IMR-90 (cell line): ENCODE results near the gene TMEM179. TPM values are rescaled to one million over a fixed set of nuclear protein-coding genes. Genes with fewer than 3 reads are reported as not detected.

Experiments
- ATAC-seq: fragments of 200-7000 bp; cut with Tn5 transposase; 2 replicates; pipeline ENCODE4 v1.9.1; 2020; ENCODE audit warnings: low read depth, mild to moderate bottlenecking, moderate library complexity
- BruUV-seq: library from RNA; stranded (reverse); fragments of 400-500 nt; replicated peaks from 2 replicates; lab custom pipeline; 2021; lab: Mats Ljungman, UMichigan
- CTCF ChIA-PET: fragments of 300-600 bp; formaldehyde crosslinking; extraction: SDS; loops from one replicate; lab custom pipeline; 2021; ENCODE audit warnings: antibody characterized with exemption; lab: Yijun Ruan, JAX
- POLR2A ChIA-PET: fragments of 300-600 bp; sonication (Branson Sonifier 250); formaldehyde crosslinking; loops from one replicate; lab custom pipeline; 2022; ENCODE audit warnings: antibody characterized with exemption; ENCODE audit not compliant: unreplicated experiment; lab: Charles Lee
- DNase-seq: peaks from one replicate; pipeline ENCODE4 v3.0.0; 2013
- H2AFZ ChIP-seq: replicated peaks from 2 replicates; pipeline ENCODE3; 2013; ENCODE audit warnings: low read length, mild to moderate bottlenecking; ENCODE audit not compliant: poor library complexity
- H2AK5ac ChIP-seq: 2 replicates; pipeline ENCODE4 v1.6.1; 2013; ENCODE audit warnings: low read depth, low read length, inconsistent platforms
- H2AK9ac ChIP-seq: replicated peaks from 2 replicates; pipeline ENCODE3; 2013; ENCODE audit warnings: mild to moderate bottlenecking, low read depth, low read length, moderate library complexity; ENCODE audit not compliant: poor library complexity
- H2BK120ac ChIP-seq: 2 replicates; pipeline ENCODE4 v1.6.1; 2013; ENCODE audit warnings: low read depth, low read length, inconsistent platforms
- H2BK15ac ChIP-seq: 3 replicates; pipeline ENCODE4 v1.6.1; 2013; ENCODE audit warnings: low read depth, low read length, inconsistent platforms
- H2BK20ac ChIP-seq: 2 replicates; pipeline ENCODE4 v1.6.1; 2013; ENCODE audit warnings: low read depth, mild to moderate bottlenecking, inconsistent platforms, low read length, moderate library complexity
- H2BK5ac ChIP-seq: 2 replicates; pipeline ENCODE4 v1.6.1; 2013; ENCODE audit warnings: mild to moderate bottlenecking, low read depth, low read length, inconsistent platforms; ENCODE audit not compliant: poor library complexity, severe bottlenecking
- H3K14ac ChIP-seq: replicated peaks from 2 replicates; pipeline ENCODE4 v1.6.1; 2013; ENCODE audit warnings: low read depth, low read length, inconsistent platforms
- H3K18ac ChIP-seq: 2 replicates; pipeline ENCODE4 v1.6.1; 2013; ENCODE audit warnings: low read depth, low read length, control low read depth
- H3K23ac ChIP-seq: 2 replicates; pipeline ENCODE4 v1.6.1; 2013; ENCODE audit warnings: low read depth, low read length, inconsistent platforms
- H3K27ac ChIP-seq: 2 replicates; pipeline ENCODE4 v1.5.1; 2013; ENCODE audit warnings: mild to moderate bottlenecking, control low read depth, low read length; ENCODE audit not compliant: insufficient read depth
- H3K27me3 ChIP-seq: 2 replicates; pipeline ENCODE4 v1.6.1; 2013; ENCODE audit warnings: low read length; ENCODE audit not compliant: control insufficient read depth, insufficient read depth
- H3K36me3 ChIP-seq: 2 replicates; pipeline ENCODE4 v1.6.1; 2013; ENCODE audit warnings: low read length, mixed read lengths; ENCODE audit not compliant: control insufficient read depth, insufficient read depth
- H3K4ac ChIP-seq: 2 replicates; pipeline ENCODE4 v1.6.1; 2013; ENCODE audit warnings: low read depth, low read length, inconsistent platforms
- H3K4me1 ChIP-seq: 2 replicates; pipeline ENCODE4 v1.6.1; 2013; ENCODE audit warnings: low read length, mixed read lengths; ENCODE audit not compliant: control insufficient read depth, insufficient read depth
- H3K4me2 ChIP-seq: 2 replicates; pipeline ENCODE4 v1.6.1; 2013; ENCODE audit warnings: low read depth, mild to moderate bottlenecking, control low read depth, low read length, moderate library complexity
- H3K4me3 ChIP-seq: 2 replicates; pipeline ENCODE4 v1.5.1; 2013; ENCODE audit warnings: low read depth, mild to moderate bottlenecking, control low read depth, low read length, moderate library complexity; ENCODE audit not compliant: insufficient read depth
- H3K56ac ChIP-seq: 2 replicates; pipeline ENCODE4 v1.6.1; 2013; ENCODE audit warnings: low read length, inconsistent platforms; ENCODE audit not compliant: insufficient read depth; ENCODE audit errors: extremely low read depth
- H3K79me1 ChIP-seq, 2 experiments: 2 replicates each; pipeline ENCODE4 v1.6.1; 2013; ENCODE audit warnings: low read length in 2 of 2, inconsistent platforms in 1 of 2, low read depth in 1 of 2
- H3K9ac ChIP-seq: 2 replicates; pipeline ENCODE4 v1.6.1; 2013; ENCODE audit warnings: low read depth, low read length, control low read depth
- H3K9me1 ChIP-seq: 2 replicates; pipeline ENCODE4 v1.6.1; 2013; ENCODE audit warnings: low read length, inconsistent platforms; ENCODE audit not compliant: insufficient read depth
- H3K9me3 ChIP-seq: 2 replicates; pipeline ENCODE4 v1.6.1; 2013; ENCODE audit warnings: low read length; ENCODE audit not compliant: control insufficient read depth, insufficient read depth
- H4K20me1 ChIP-seq: 2 replicates; pipeline ENCODE4 v1.6.1; 2013; ENCODE audit warnings: low read length, inconsistent platforms; ENCODE audit not compliant: insufficient read depth
- H4K5ac ChIP-seq: 2 replicates; pipeline ENCODE4 v1.6.1; 2013; ENCODE audit warnings: mild to moderate bottlenecking, low read depth, low read length, control low read depth
- H4K8ac ChIP-seq, 2 experiments: 2 replicates each; pipeline ENCODE4 v1.6.1; 2013; ENCODE audit warnings: low read depth in 2 of 2, low read length in 2 of 2, control low read depth in 1 of 2, inconsistent platforms in 1 of 2
- H4K91ac ChIP-seq: 2 replicates; pipeline ENCODE4 v1.6.1; 2013; ENCODE audit warnings: low read depth, low read length, inconsistent platforms; ENCODE audit not compliant: insufficient read depth
- BHLHE40 ChIP-seq: fragments of 150-350 bp; IDR thresholded peaks from 2 replicates; pipeline ENCODE4 v1.6.1; 2016; ENCODE audit warnings: mild to moderate bottlenecking, low read depth, low read length
- CEBPB ChIP-seq: IDR thresholded peaks from 2 replicates; pipeline ENCODE4 v1.6.1; 2012; ENCODE audit warnings: low read depth, low read length, improper control_type of control experiment
- CHD1 ChIP-seq: IDR thresholded peaks from 2 replicates; pipeline ENCODE4 v1.6.1; 2012; ENCODE audit warnings: low read depth, low read length, improper control_type of control experiment
- FOS ChIP-seq: fragments of 150-350 bp; IDR thresholded peaks from 2 replicates; pipeline ENCODE4 v1.6.1; 2016; ENCODE audit warnings: low read depth, low read length
- MAFK ChIP-seq: IDR thresholded peaks from 2 replicates; pipeline ENCODE4 v1.6.1; 2012; ENCODE audit warnings: low read depth, low read length, improper control_type of control experiment
- MAZ ChIP-seq: IDR thresholded peaks from 2 replicates; pipeline ENCODE4 v1.6.1; 2012; ENCODE audit warnings: low read depth, mild to moderate bottlenecking, low read length, improper control_type of control experiment, moderate library complexity, borderline replicate concordance
- MXI1 ChIP-seq: IDR thresholded peaks from 2 replicates; pipeline ENCODE4 v1.6.1; 2012; ENCODE audit warnings: low read depth, mild to moderate bottlenecking, low read length, moderate library complexity, borderline replicate concordance
- NFE2L2 ChIP-seq: fragments of 150-350 bp; IDR thresholded peaks from 2 replicates; pipeline ENCODE4 v1.6.1; 2016; ENCODE audit warnings: low read depth, mild to moderate bottlenecking, low read length
- POLR2A ChIP-seq: IDR thresholded peaks from 2 replicates; pipeline ENCODE4 v1.6.1; 2012; ENCODE audit warnings: mild to moderate bottlenecking, low read depth, low read length
- RAD21 ChIP-seq: IDR thresholded peaks from 2 replicates; pipeline ENCODE4 v1.6.1; 2012; ENCODE audit warnings: low read length, improper control_type of control experiment
- RCOR1 ChIP-seq: IDR thresholded peaks from 2 replicates; pipeline ENCODE4 v1.6.1; 2012; ENCODE audit warnings: mild to moderate bottlenecking, low read length, improper control_type of control experiment; ENCODE audit not compliant: insufficient replicate concordance
- RFX5 ChIP-seq: IDR thresholded peaks from 2 replicates; pipeline ENCODE4 v1.8.0; 2012; ENCODE audit warnings: low read depth, mild to moderate bottlenecking, low read length, moderate library complexity
- SMC3 ChIP-seq: fragments of 150-350 bp; IDR thresholded peaks from 2 replicates; pipeline ENCODE4 v1.6.1; 2016; ENCODE audit warnings: low read depth, mild to moderate bottlenecking, antibody characterized with exemption, low read length, moderate library complexity
- WGBS, 2 experiments: methylation state at CpG; one replicate each; pipeline versions ENCODE4 v1.1.5 to v1.1.7; 2013; ENCODE audit warnings: missing lambda C conversion rate in 2 of 2; ENCODE audit not compliant: insufficient read length in 1 of 2; ENCODE audit errors: extremely low coverage in 2 of 2; 5-methylcytosine and 5-hydroxymethylcytosine counted together
- dilution Hi-C: fragments of 300-500 bp; cut with HindIII; formaldehyde crosslinking; loops from one replicate; pipeline ENCODE4 v1.14.3; 2018; ENCODE audit warnings: low sequenced_read_pairs; ENCODE audit not compliant: unreplicated experiment
- in situ Hi-C: fragments of 300-500 bp; cut with MboI; formaldehyde crosslinking; loops from 3 replicates; pipeline ENCODE4 v1.14.3; 2019; ENCODE audit warnings: low sequenced_read_pairs, inconsistent platforms, mixed read lengths
- intact Hi-C: fragments of 100-400 bp; cut with micrococcal nuclease; formaldehyde crosslinking; loops from 2 replicates; pipeline ENCODE4 v1.10.0; 2022
- polyA plus RNA-seq, 3 experiments: library from polyadenylated mRNA; depleted of rRNA; stranded (reverse); fragments of >200 nt; gene quantifications; 2 replicates each; pipeline ENCODE4 v1.2.3, GENCODE V29; 2012; ENCODE audit warnings: low replicate concordance in 1 of 3
- total RNA-seq: library from RNA; depleted of rRNA; stranded (reverse); fragments of >200 nt; gene quantifications from 2 replicates; pipeline ENCODE4 v1.2.3, GENCODE V29; 2012
- TF ChIP-seq, protein P1 (sequence below): fragments of 150-350 bp; IDR thresholded peaks from 2 replicates; pipeline ENCODE4 v1.6.1; 2017; ENCODE audit warnings: mild to moderate bottlenecking, antibody characterized with exemption, low read length, low read depth
- TF ChIP-seq, protein P2 (sequence below): conservative IDR thresholded peaks from 2 replicates; pipeline ENCODE4 v1.5.1; 2012; ENCODE audit warnings: mild to moderate bottlenecking, low read depth, low read length, improper control_type of control experiment
- TF ChIP-seq, protein P3 (sequence below): fragments of 150-350 bp; IDR thresholded peaks from 2 replicates; pipeline ENCODE4 v1.6.1; 2016; ENCODE audit warnings: low read depth, mild to moderate bottlenecking, low read length, moderate library complexity, borderline replicate concordance

Gene TMEM179
- total and polyA plus RNA-seq, 2 of the 4 experiments (the other 2 are of a cell fraction): not detected

DNA sequence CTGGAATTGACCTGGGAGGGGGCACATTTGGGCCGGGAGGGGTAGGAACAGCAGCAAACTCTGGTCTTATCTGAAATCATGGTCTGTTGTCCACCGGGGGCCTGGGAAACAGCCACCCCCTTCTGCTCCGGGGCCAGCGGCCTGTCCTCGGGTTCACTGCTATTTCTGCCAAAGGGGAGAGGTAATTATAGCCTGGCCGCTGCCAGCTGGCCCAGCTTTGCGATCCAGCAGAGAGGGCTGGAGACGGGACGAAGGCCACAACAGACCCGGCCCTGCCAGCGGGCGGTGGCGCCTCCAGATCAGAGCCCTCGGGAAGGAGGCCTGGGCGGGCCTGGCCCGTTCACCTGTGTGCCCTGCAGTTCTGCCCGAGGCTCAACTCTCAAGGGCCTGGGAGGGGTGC lies 25.1 kb downstream of the TMEM179 start, which contains the start of gene C14orf180:
TSS of gene C14orf180 (plus strand) at position 258 of the 400 bp plus-strand sequence. CDS start 6,667 bp downstream, outside the sequence.
- Histone ChIP-seq H3K4ac (no peak within 1 kb of the TSS), H4K5ac (no peak within 1 kb of the TSS), H3K23ac (no peak within 1 kb of the TSS), H3K4me2 (no peak within 1 kb of the TSS), H3K4me1 (no peaks in the 10 kb centered on the region), H3K14ac (no peak within 1 kb of the TSS), H3K4me3 (no peak within 1 kb of the TSS), H2BK120ac (no peak within 1 kb of the TSS), H2AK9ac (no peak within 1 kb of the TSS), H2BK20ac (no peak within 1 kb of the TSS), H3K27ac (no peak within 1 kb of the TSS), H2AK5ac (no peak within 1 kb of the TSS), H3K18ac (no peak within 1 kb of the TSS), H3K56ac (no peak within 1 kb of the TSS), H3K9me1 (no peaks in the 10 kb centered on the region), H3K9ac (no peak within 1 kb of the TSS), H3K79me1 (no peaks in the 10 kb centered on the region), H2BK5ac (no peak within 1 kb of the TSS), H3K27me3 (peaks cover 15% of the 10 kb centered on the region; the same call in 1 of the 2 replicates), H4K8ac (no peak within 1 kb of the TSS), H3K9me3 (no peaks in the 10 kb centered on the region), H4K20me1 (no peaks in the 10 kb centered on the region), H2BK15ac (no peak within 1 kb of the TSS), H3K36me3 (no peaks in the 10 kb centered on the region), H2AFZ (no peak within 1 kb of the TSS), H4K91ac (no peak within 1 kb of the TSS)
- in situ Hi-C loops (no loop called here), dilution Hi-C loops (no loop called here), intact Hi-C loops (no loop called here)
- WGBS, 2 experiments: 70% methylated on average over 2 of the region's 17 CpGs; no CpG with 5 or more reads in 1 of the 2 experiments
- TF ChIP-seq MAZ (no peak), CHD1 (no peak), NFE2L2 (no peak), POLR2A (no peak), BHLHE40 (no peak), RCOR1 (no peak), MXI1 (no peak), CEBPB (no peak), FOS (no peak), SMC3 (no peak), MAFK (no peak), RFX5 (no peak), RAD21 (no peak)
- TF ChIP-seq, protein P1, sequence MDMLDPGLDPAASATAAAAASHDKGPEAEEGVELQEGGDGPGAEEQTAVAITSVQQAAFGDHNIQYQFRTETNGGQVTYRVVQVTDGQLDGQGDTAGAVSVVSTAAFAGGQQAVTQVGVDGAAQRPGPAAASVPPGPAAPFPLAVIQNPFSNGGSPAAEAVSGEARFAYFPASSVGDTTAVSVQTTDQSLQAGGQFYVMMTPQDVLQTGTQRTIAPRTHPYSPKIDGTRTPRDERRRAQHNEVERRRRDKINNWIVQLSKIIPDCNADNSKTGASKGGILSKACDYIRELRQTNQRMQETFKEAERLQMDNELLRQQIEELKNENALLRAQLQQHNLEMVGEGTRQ: no peak
- TF ChIP-seq, protein P2, sequence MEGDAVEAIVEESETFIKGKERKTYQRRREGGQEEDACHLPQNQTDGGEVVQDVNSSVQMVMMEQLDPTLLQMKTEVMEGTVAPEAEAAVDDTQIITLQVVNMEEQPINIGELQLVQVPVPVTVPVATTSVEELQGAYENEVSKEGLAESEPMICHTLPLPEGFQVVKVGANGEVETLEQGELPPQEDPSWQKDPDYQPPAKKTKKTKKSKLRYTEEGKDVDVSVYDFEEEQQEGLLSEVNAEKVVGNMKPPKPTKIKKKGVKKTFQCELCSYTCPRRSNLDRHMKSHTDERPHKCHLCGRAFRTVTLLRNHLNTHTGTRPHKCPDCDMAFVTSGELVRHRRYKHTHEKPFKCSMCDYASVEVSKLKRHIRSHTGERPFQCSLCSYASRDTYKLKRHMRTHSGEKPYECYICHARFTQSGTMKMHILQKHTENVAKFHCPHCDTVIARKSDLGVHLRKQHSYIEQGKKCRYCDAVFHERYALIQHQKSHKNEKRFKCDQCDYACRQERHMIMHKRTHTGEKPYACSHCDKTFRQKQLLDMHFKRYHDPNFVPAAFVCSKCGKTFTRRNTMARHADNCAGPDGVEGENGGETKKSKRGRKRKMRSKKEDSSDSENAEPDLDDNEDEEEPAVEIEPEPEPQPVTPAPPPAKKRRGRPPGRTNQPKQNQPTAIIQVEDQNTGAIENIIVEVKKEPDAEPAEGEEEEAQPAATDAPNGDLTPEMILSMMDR: no peak
- TF ChIP-seq, protein P3, sequence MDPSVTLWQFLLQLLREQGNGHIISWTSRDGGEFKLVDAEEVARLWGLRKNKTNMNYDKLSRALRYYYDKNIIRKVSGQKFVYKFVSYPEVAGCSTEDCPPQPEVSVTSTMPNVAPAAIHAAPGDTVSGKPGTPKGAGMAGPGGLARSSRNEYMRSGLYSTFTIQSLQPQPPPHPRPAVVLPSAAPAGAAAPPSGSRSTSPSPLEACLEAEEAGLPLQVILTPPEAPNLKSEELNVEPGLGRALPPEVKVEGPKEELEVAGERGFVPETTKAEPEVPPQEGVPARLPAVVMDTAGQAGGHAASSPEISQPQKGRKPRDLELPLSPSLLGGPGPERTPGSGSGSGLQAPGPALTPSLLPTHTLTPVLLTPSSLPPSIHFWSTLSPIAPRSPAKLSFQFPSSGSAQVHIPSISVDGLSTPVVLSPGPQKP: no peak
- ATAC-seq (no peak), DNase-seq (no peak)
- ChIA-PET POLR2A (no interaction called here), CTCF (no interaction called here)
- no TSS peak for BruUV-seq
